ENCODE data around the gene RSRC2.
A peak's percentile ranks its signal among the peaks of the same experiment; 100 is the strongest.
"Not testable (repeated sequence)": the region's sequence is repeated elsewhere in the genome, so short reads cannot be mapped to it uniquely, and the experiment has no call there.

Gene RSRC2

DNA sequence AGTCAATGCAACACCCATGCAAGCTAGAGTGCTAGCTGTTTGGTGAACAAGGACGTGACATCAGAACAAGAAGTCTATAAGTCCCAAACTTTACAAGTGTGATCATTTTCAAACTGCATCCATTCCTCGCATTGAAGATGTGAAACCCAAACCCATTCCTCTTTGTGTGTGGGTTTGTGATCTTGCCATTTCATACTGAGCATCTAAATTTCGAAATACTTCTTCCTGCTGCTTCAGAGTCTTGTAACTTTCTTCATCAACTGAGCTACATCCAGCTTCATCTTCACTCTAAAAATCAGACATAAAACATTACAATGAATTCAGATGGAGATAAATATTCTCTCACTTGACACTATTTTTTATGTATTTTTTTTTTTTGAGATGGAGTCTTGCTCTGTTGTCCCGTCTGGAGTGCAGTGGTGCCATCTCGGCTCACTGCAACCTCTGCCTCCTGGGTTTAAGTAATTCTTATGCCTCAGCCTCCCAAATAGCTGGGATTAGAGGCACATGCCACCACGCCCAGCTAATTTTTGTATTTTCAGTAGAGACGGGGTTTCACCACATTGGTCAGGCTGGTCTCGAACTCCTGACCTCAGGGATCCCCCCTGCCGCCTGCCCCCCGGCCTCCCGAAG is 21.2 kb downstream of the RSRC2 start:
- peaks cover 0 to 7% of the 10 kb centered on the region in 2 donors for H3K4me1 ChIP-seq (ENCODE audit: control insufficient read depth in 1 of 2, insufficient read depth in 2 of 2, low read length in 2 of 2)
- H3K36me3 ChIP-seq (ENCODE audit: control insufficient read depth in 1 of 2, insufficient read depth in 2 of 2, low read length in 2 of 2) = peaks cover 37 to 76% of the 10 kb centered on the region in 2 donors
- H3K9me3 ChIP-seq (ENCODE audit: control insufficient read depth in 1 of 2, low read length in 2 of 2) = no peaks in the 10 kb centered on the region
- no peak overlapping the region for H3K4me3 ChIP-seq (ENCODE audit: low read depth in 1 of 2, low read length in 2 of 2)
- no peaks in the 10 kb centered on the region for H3K27me3 ChIP-seq (ENCODE audit: control insufficient read depth in 1 of 2, insufficient read depth in 2 of 2, low read length in 2 of 2)
- H3K9ac ChIP-seq (ENCODE audit: low read depth in 1 of 2, low read length in 2 of 2) = no peak overlapping the region
- no peak overlapping the region for H3K27ac ChIP-seq (ENCODE audit: low read depth, low read length)

DNA sequence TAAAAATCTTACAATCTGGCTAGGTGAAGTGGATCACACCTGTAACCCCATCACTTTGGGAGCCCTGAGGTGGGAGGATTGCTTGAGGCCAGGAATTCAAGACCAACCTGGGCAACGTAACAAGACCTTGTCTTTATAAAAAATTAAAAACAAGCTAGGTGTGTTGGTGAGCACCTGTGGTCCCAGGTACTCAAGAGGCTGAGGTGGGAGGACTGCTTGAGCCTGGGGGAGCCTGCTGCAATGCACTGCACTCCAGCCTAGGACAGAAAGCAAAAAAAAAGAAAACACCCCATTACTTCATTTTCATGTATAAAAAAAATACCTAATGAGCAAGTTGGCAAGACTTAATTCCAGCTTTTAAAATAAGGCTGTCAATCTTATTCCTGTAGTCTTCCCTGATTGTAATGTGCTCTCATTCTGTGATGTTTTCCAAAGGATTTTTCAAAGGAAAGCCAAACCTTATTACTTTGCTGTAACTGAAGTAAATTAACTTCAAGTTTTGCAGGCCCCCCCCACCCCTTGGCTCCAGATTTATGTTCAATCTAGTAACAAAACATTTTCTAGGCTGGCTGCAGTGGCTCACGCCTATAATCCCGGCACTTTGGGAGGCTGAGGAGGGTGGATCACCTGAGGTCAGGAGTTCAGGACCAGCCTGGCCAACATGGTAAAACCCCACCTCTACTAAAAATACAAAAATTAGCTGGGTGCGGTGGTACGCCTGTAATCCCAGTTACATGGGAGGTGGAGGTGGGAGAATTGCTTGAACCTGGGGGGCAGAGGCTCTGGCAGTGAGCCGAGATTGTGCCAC is 22.7 kb downstream of the RSRC2 start:
- peaks cover 4 to 9% of the 10 kb centered on the region in 2 donors for H3K4me1 ChIP-seq (ENCODE audit: control insufficient read depth in 1 of 2, insufficient read depth in 2 of 2, low read length in 2 of 2)
- H3K9me3 ChIP-seq (ENCODE audit: control insufficient read depth in 1 of 2, low read length in 2 of 2) = no peaks in the 10 kb centered on the region
- no peaks in the 10 kb centered on the region for H3K27me3 ChIP-seq (ENCODE audit: control insufficient read depth in 1 of 2, insufficient read depth in 2 of 2, low read length in 2 of 2)
- H3K4me3 ChIP-seq (ENCODE audit: low read depth in 1 of 2, low read length in 2 of 2) = no peak overlapping the region
- no peak overlapping the region for H3K27ac ChIP-seq (ENCODE audit: low read depth, low read length)
- H3K36me3 ChIP-seq (ENCODE audit: control insufficient read depth in 1 of 2, insufficient read depth in 2 of 2, low read length in 2 of 2) = peaks cover 26 to 60% of the 10 kb centered on the region in 2 donors
- H3K9ac ChIP-seq (ENCODE audit: low read depth in 1 of 2, low read length in 2 of 2) = no peak overlapping the region

DNA sequence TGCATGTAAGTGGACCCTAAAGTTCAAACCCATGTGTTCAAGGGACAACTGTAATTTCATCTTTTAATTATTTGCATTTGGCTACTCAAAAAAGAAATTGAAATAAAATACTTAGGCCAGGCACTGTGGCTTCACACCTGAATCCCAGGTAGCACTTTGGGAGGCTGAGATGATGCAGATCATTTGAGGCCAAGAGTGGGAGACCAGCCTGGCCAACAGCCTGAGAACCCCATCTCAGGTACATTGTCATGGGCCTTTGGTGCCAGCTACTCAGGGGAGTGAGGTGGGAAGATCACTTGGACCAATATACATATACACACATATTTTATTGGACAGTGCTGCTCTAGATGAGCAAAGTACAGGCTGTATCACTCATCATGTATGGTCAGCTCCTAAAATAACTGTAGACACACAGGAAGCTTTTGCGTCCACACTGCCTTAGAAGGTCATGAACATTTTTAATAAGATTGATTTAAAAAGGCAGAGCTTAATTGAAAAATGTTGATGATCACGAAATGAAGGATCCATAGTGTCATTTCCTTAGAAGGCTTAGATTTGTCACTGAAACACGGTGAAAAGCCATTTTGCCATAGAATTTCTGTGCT is 23.5 kb downstream of the RSRC2 start:
- H3K36me3 ChIP-seq (ENCODE audit: control insufficient read depth in 1 of 2, insufficient read depth in 2 of 2, low read length in 2 of 2) = peaks cover 22 to 53% of the 10 kb centered on the region in 2 donors

DNA sequence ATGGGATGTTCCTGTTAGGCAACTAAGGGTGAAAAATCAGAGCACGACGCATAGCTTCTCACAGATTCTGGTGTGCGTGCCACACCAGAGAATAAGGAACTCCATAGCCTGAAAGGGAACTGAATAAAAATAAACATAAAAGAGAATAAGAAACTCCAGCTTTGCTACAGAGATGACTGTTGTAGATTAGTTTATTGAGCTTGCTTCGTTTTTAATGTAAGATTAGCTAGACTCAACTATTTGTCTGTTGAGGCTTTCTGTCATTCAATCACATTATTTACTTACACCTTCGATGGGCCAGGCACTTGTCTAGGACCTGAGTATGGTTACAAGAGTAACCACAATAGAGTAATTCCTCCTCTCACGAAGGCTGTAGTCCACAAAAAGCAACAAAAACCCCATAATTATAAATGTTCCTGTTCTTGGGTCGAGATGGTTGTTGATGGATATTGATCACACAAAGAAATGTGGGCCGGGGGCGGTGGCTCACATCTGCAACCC is 25.2 kb downstream of the RSRC2 start:
- H3K27ac ChIP-seq (ENCODE audit: low read depth, low read length) = no peak overlapping the region
- H3K27me3 ChIP-seq (ENCODE audit: control insufficient read depth in 1 of 2, insufficient read depth in 2 of 2, low read length in 2 of 2) = no peaks in the 10 kb centered on the region
- H3K9me3 ChIP-seq (ENCODE audit: control insufficient read depth in 1 of 2, low read length in 2 of 2) = no peaks in the 10 kb centered on the region
- peaks cover 13 to 39% of the 10 kb centered on the region in 2 donors for H3K36me3 ChIP-seq (ENCODE audit: control insufficient read depth in 1 of 2, insufficient read depth in 2 of 2, low read length in 2 of 2)
- peaks cover 10 to 14% of the 10 kb centered on the region in 2 donors for H3K4me1 ChIP-seq (ENCODE audit: control insufficient read depth in 1 of 2, insufficient read depth in 2 of 2, low read length in 2 of 2)
- H3K4me3 ChIP-seq (ENCODE audit: low read depth in 1 of 2, low read length in 2 of 2) = peak overlapping the region; percentile 86 to 97
- peak overlapping the region; percentile 22 to 96 for H3K9ac ChIP-seq (ENCODE audit: low read depth in 1 of 2, low read length in 2 of 2)

More for the DNA sequence above, 23.5 kb downstream of the RSRC2 start:
- Histone ChIP-seq H3K27ac (ENCODE audit: low read depth, low read length) (no peak overlapping the region), H3K4me1 (ENCODE audit: control insufficient read depth in 1 of 2, insufficient read depth in 2 of 2, low read length in 2 of 2) (peaks cover 10 to 14% of the 10 kb centered on the region in 2 donors), H3K9me3 (ENCODE audit: control insufficient read depth in 1 of 2, low read length in 2 of 2) (no peaks in the 10 kb centered on the region), H3K9ac (ENCODE audit: low read depth in 1 of 2, low read length in 2 of 2) (no peak overlapping the region), H3K27me3 (ENCODE audit: control insufficient read depth in 1 of 2, insufficient read depth in 2 of 2, low read length in 2 of 2) (no peaks in the 10 kb centered on the region), H3K4me3 (ENCODE audit: low read depth in 1 of 2, low read length in 2 of 2) (no peak overlapping the region)

DNA sequence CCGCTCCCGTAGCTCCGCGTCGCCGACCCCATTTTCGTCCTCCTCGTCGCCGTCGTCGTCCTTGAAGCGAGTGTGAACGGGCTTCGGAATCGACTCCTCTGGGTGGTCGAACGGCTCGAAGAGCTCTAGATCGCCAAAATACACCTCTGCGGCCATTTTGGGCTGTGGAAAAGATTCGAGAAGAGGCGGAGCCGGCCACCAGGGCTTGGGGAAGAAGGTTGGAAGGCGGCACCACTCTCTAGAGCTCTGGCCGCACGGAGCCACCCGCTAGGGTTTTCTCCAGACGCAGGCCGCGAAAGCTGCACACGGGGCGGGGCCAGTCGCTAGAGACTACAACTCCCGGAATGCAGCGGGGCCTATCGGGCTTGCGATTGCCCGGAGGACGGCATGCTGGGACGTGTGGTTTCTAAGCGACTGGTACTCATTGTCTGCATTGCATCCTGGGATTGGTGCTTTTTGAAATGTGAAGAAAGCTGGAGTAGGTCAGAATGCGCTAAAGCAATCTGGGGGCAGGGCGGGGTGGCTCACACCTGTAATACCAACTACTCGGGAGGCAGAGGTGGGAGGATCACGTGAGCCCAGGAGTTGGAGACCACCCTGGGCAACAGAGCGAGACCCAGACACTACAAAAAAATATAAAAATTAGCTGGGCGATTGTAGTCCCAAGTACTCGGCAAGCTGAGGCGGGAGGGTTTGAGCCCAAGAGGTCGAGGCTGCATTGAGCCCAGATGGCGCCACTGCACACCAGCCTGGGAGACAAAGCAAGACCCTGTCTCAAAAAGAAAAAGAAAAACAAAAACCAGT is 25.8 kb downstream of the RSRC2 start, which contains the start of gene ZCCHC8:
Gene ZCCHC8, minus strand, starts transcription at position 248 of the 804 bp plus-strand sequence. Its CDS starts 92 bp downstream, at position 156.
- Histone ChIP-seq H3K4me1 (ENCODE audit: control insufficient read depth in 1 of 2, insufficient read depth in 2 of 2, low read length in 2 of 2) (peaks cover 10 to 14% of the 10 kb centered on the region in 2 donors), H3K36me3 (ENCODE audit: control insufficient read depth in 1 of 2, insufficient read depth in 2 of 2, low read length in 2 of 2) (peaks cover 8 to 33% of the 10 kb centered on the region in 2 donors), H3K4me3 (ENCODE audit: low read depth in 1 of 2, low read length in 2 of 2) (peak within 1 kb of the TSS; percentile 86 to 97), H3K9me3 (ENCODE audit: control insufficient read depth in 1 of 2, low read length in 2 of 2) (no peaks in the 10 kb centered on the region), H3K27ac (ENCODE audit: low read depth, low read length) (peak within 1 kb of the TSS; percentile 95), H3K9ac (ENCODE audit: low read depth in 1 of 2, low read length in 2 of 2) (peak within 1 kb of the TSS; percentile 93 to 96), H3K27me3 (ENCODE audit: control insufficient read depth in 1 of 2, insufficient read depth in 2 of 2, low read length in 2 of 2) (no peaks in the 10 kb centered on the region)

DNA sequence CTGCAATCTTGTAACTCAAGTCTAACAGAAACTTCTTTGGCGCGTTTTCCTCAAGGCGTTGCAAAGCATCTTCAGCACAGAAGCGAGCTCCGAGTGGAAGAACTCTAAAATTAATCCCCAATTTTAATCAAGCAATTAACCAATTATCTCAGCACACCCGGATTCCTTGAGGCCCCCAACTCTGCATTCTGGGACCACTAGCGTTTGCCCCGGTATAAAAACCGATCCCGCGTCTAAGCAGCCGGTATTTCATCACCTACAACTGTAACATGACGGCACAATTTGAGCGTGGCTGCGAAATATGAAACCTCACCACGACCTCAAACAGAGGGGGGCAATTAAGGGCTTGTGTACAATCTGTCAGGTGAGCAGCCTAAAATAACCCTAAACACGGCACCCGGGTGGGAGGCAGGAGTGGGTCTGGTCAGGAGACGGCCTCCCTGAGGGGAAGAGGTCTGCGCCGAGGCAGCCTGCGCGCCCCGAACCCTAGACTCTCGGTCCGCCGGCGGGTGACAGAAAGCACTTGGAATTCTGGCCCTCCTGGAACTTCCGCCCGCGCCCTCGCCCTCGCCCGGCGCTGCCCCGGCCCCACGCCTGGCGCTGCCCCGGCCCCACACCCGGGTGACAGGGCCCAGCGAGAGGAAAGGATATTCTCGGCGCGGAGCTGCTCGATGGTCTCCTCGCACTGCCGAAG is 26.6 kb downstream of the RSRC2 start:
- Histone ChIP-seq H3K9me3 (ENCODE audit: control insufficient read depth in 1 of 2, low read length in 2 of 2) (no peaks in the 10 kb centered on the region), H3K4me3 (ENCODE audit: low read depth in 1 of 2, low read length in 2 of 2) (peak overlapping the region; percentile 86 to 97), H3K27me3 (ENCODE audit: control insufficient read depth in 1 of 2, insufficient read depth in 2 of 2, low read length in 2 of 2) (no peaks in the 10 kb centered on the region), H3K4me1 (ENCODE audit: control insufficient read depth in 1 of 2, insufficient read depth in 2 of 2, low read length in 2 of 2) (peaks cover 10 to 14% of the 10 kb centered on the region in 2 donors), H3K27ac (ENCODE audit: low read depth, low read length) (peak overlapping the region; percentile 95), H3K9ac (ENCODE audit: low read depth in 1 of 2, low read length in 2 of 2) (peak overlapping the region; percentile 93 to 96), H3K36me3 (ENCODE audit: control insufficient read depth in 1 of 2, insufficient read depth in 2 of 2, low read length in 2 of 2) (peaks cover 2 to 27% of the 10 kb centered on the region in 2 donors)

DNA sequence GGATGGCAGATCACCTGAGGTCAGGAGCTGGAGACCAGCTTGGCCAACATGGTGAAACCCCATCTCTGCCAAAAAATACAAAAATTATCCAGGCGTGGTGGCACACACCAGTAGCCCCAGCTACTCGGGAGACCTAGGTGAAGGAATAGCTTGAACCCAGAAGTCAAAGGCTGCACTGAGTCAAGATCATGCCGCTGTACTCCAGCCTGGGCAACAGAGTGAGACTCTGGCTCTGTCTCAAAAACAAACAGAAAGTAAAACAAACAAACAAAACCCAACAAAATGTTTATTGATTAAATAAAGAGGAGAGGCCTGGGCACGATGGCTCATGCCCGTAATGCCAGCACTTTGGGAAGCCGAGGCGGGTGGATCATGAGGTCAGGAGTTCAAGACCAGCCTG is 31.5 kb downstream of the RSRC2 start:
- no peaks in the 10 kb centered on the region for H3K9me3 ChIP-seq (ENCODE audit: control insufficient read depth in 1 of 2, low read length in 2 of 2)
- no peak overlapping the region for H3K4me3 ChIP-seq (ENCODE audit: low read depth in 1 of 2, low read length in 2 of 2)
- H3K4me1 ChIP-seq (ENCODE audit: control insufficient read depth in 1 of 2, insufficient read depth in 2 of 2, low read length in 2 of 2) = peaks cover 7 to 10% of the 10 kb centered on the region in 2 donors
- H3K36me3 ChIP-seq (ENCODE audit: control insufficient read depth in 1 of 2, insufficient read depth in 2 of 2, low read length in 2 of 2) = peaks cover 6 to 25% of the 10 kb centered on the region in 2 donors
- H3K27me3 ChIP-seq (ENCODE audit: control insufficient read depth in 1 of 2, insufficient read depth in 2 of 2, low read length in 2 of 2) = no peaks in the 10 kb centered on the region
- H3K9ac ChIP-seq (ENCODE audit: low read depth in 1 of 2, low read length in 2 of 2) = no peak overlapping the region
- no peak overlapping the region for H3K27ac ChIP-seq (ENCODE audit: low read depth, low read length)

DNA sequence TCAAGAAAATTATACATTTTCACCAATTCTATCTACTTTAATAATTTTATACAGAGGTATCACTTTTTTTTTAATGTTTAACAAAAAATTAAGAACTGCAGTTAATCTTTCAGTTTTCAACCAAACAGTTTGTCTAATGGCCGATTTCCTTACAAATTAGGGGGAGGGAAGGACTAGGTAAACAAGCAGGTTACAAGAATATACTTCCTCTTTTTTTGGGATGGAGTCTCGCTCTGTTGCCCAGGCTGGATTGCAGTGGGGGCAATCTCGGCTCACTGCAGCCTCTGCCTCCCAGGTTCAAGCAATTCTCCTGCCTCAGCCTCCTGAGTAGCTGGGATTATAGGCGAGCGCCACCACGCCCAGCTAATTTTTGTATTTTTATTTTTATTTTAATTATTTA is 33.5 kb downstream of the RSRC2 start:
- not testable (repeated sequence) for H3K9me3 ChIP-seq (ENCODE audit: control insufficient read depth in 1 of 2, low read length in 2 of 2); H3K4me1 ChIP-seq (ENCODE audit: control insufficient read depth in 1 of 2, insufficient read depth in 2 of 2, low read length in 2 of 2); H3K4me3 ChIP-seq (ENCODE audit: low read depth in 1 of 2, low read length in 2 of 2); H3K9ac ChIP-seq (ENCODE audit: low read depth in 1 of 2, low read length in 2 of 2); H3K27me3 ChIP-seq (ENCODE audit: control insufficient read depth in 1 of 2, insufficient read depth in 2 of 2, low read length in 2 of 2); H3K27ac ChIP-seq (ENCODE audit: low read depth, low read length)
- H3K36me3 ChIP-seq (ENCODE audit: control insufficient read depth in 1 of 2, insufficient read depth in 2 of 2, low read length in 2 of 2) = peaks cover 19 to 40% of the 10 kb centered on the region in 2 donors

DNA sequence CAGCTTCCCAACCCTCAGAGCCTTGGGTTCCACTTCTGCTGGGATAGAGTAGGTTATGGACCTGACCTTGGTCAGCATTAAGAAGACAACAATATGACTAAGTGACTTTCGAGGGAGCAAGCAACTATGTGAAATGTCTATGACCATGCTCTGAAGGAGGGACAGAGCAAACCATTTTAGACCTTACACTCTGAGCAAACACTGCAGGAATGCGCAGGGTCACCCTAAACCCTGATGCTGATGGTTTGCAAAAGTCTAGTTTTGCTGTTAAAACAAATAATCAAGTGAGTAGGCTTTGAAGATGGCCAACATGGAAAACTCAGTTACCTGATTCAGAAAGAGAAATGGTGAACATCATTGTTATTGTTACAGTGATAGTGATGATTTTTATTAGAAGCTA is 34.7 kb downstream of the RSRC2 start:
- Histone ChIP-seq H3K9ac (ENCODE audit: low read depth in 1 of 2, low read length in 2 of 2) (no peak overlapping the region), H3K9me3 (ENCODE audit: control insufficient read depth in 1 of 2, low read length in 2 of 2) (no peaks in the 10 kb centered on the region), H3K4me3 (ENCODE audit: low read depth in 1 of 2, low read length in 2 of 2) (no peak overlapping the region), H3K27ac (ENCODE audit: low read depth, low read length) (no peak overlapping the region), H3K4me1 (ENCODE audit: control insufficient read depth in 1 of 2, insufficient read depth in 2 of 2, low read length in 2 of 2) (no peaks in the 10 kb centered on the region), H3K36me3 (ENCODE audit: control insufficient read depth in 1 of 2, insufficient read depth in 2 of 2, low read length in 2 of 2) (peaks cover 23 to 53% of the 10 kb centered on the region in 2 donors), H3K27me3 (ENCODE audit: control insufficient read depth in 1 of 2, insufficient read depth in 2 of 2, low read length in 2 of 2) (no peaks in the 10 kb centered on the region)
